HepG2 (cell line): ENCODE results near the gene OVOL2. TPM values are rescaled to one million over a fixed set of nuclear protein-coding genes. Genes with fewer than 3 reads are reported as not detected.

ENCODE experiments used
- AGO2 ChIP-seq: fragments of 200-400 bp; formaldehyde crosslinking; optimal IDR thresholded peaks from 2 replicates; pipeline ENCODE3; 2017; ENCODE audit warnings: mild to moderate bottlenecking, low read depth, low read length, moderate library complexity
- BRD4 ChIP-seq: sonication (generic); formaldehyde crosslinking; IDR thresholded peaks from 2 replicates; pipeline ENCODE4 v1.4.0; 2020; ENCODE audit warnings: missing genetic modification reagents
- CENPX ChIP-seq: sonication (generic); formaldehyde crosslinking; IDR thresholded peaks from 2 replicates; pipeline ENCODE4 v1.9.0; 2021; ENCODE audit warnings: mild to moderate bottlenecking, missing genetic modification reagents, moderate library complexity
- EED ChIP-seq: sonication (generic); formaldehyde crosslinking; IDR thresholded peaks from 2 replicates; pipeline ENCODE4 v1.5.0; 2020; ENCODE audit warnings: mild to moderate bottlenecking, missing genetic modification reagents
- HDAC1 ChIP-seq: sonication (generic); formaldehyde crosslinking; IDR thresholded peaks from 2 replicates; pipeline ENCODE4 v1.5.1; 2020; ENCODE audit warnings: mild to moderate bottlenecking, missing genetic modification reagents
- RERE ChIP-seq: IDR thresholded peaks from 2 replicates; pipeline ENCODE4 v1.6.1; 2016; ENCODE audit warnings: low read depth, missing genetic modification reagents, missing compliant biosample characterization
- RFX5 ChIP-seq: IDR thresholded peaks from 2 replicates; pipeline ENCODE4 v1.6.1; 2011; ENCODE audit warnings: low read depth, low read length, improper control_type of control experiment
- ZNF317 ChIP-seq: sonication (generic); formaldehyde crosslinking; IDR thresholded peaks from 2 replicates; pipeline ENCODE4 v1.5.0; 2020; ENCODE audit warnings: mild to moderate bottlenecking, missing genetic modification reagents
- ZNF674 ChIP-seq: sonication (generic); formaldehyde crosslinking; IDR thresholded peaks from 2 replicates; pipeline ENCODE4 v1.5.0; 2020; ENCODE audit warnings: low read depth, mild to moderate bottlenecking, missing genetic modification reagents
- polyA plus RNA-seq, 8 experiments: library from polyadenylated mRNA; depleted of rRNA in 3 of 8; stranded (reverse) in 7 of 8; unstranded in 1 of 8; fragments of >200 nt; fragmentation: Illumina TruSeq in 4 of 8; extraction: Trizol in 4 of 8; gene quantifications; 2 replicates each; pipeline versions ENCODE4 v1.2.1 to v1.2.3, GENCODE V29; 2011 to 2016; ENCODE audit warnings: low read depth in 4 of 8, missing spikeins in 1 of 8, mixed read lengths in 1 of 8; ENCODE audit not compliant: insufficient read depth in 1 of 8
- total RNA-seq, 5 experiments: library from RNA; depleted of rRNA; stranded (reverse); fragments of >200 nt; fragmentation: Illumina TruSeq; extraction: Trizol; gene quantifications; 2 replicates each; pipeline ENCODE4 v1.2.3, GENCODE V29; 2016; ENCODE audit warnings: low read depth in 1 of 5
- TF ChIP-seq, protein P1 (sequence below): sonication (generic); formaldehyde crosslinking; IDR thresholded peaks from 2 replicates; pipeline ENCODE4 v1.8.0; 2022; ENCODE audit warnings: missing genetic modification reagents, mild to moderate bottlenecking, inconsistent platforms, borderline replicate concordance
- TF ChIP-seq, protein P2 (sequence below): sonication (generic); formaldehyde crosslinking; conservative IDR thresholded peaks from 2 replicates; pipeline ENCODE4 v1.4.0; 2020; ENCODE audit warnings: mild to moderate bottlenecking, missing genetic modification reagents, moderate library complexity
- TF ChIP-seq, protein P3 (sequence below): sonication (generic); formaldehyde crosslinking; IDR thresholded peaks from 2 replicates; pipeline ENCODE4 v1.9.0; 2021; ENCODE audit warnings: missing genetic modification reagents, borderline replicate concordance

OVOL2 gene
- total and polyA plus RNA-seq, 2 of the 13 experiments (the other 11 are each of a cell fraction or from before 2014, with no cell fraction given) = 0.20 to 0.31 TPM

DNA sequence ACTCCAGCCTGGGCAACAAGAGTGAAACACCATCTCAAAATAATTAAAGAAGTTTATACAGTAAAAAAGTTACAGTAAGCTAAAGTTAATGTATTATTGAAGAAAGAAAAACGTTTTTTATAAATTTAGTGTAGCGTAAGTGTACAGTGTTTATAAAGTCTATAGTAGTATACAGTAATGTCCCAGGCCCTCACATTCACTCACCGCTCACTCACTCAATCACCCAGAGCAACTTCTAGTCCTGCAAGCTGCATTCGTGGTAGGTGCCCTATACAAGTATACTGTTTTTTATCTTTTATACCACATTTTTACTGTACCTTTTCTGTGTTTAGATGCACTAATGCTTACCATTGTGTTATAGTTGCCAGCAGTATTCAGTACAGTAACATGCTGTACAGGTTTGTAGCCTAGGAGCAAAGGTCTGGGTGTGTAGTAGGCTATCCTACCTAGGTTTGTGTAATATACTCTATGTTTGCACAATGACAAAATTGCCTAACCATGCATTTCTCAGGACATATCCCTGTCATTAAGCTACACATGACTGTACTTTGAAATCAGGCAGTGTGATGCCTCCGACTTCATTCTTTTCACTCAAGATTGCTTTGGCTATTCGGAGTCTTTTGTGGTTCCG lies 72.2 kb downstream of the OVOL2 start (continued):
- no peak for TF ChIP-seq CENPX (CRISPR knock-in tag)
- TF ChIP-seq AGO2 = no peak
- TF ChIP-seq BRD4 (CRISPR knock-in tag) = no peak
- no peak for TF ChIP-seq ZNF317 (CRISPR knock-in tag)
- TF ChIP-seq, protein P1, sequence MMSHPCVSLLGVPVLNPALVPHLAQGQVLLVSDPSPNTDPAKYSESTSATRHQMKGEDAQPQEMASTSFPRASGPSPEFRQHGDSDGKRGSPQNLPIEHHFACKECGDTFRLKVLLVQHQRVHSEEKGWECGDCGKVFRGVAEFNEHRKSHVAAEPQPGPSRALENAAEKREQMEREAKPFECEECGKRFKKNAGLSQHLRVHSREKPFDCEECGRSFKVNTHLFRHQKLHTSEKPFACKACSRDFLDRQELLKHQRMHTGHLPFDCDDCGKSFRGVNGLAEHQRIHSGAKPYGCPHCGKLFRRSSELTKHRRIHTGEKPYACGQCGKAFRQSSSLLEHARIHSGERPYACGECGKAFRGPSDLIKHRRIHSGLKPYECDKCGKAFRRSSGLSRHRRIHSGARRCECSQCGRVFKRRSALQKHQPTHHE = no peak
- TF ChIP-seq, protein P2, sequence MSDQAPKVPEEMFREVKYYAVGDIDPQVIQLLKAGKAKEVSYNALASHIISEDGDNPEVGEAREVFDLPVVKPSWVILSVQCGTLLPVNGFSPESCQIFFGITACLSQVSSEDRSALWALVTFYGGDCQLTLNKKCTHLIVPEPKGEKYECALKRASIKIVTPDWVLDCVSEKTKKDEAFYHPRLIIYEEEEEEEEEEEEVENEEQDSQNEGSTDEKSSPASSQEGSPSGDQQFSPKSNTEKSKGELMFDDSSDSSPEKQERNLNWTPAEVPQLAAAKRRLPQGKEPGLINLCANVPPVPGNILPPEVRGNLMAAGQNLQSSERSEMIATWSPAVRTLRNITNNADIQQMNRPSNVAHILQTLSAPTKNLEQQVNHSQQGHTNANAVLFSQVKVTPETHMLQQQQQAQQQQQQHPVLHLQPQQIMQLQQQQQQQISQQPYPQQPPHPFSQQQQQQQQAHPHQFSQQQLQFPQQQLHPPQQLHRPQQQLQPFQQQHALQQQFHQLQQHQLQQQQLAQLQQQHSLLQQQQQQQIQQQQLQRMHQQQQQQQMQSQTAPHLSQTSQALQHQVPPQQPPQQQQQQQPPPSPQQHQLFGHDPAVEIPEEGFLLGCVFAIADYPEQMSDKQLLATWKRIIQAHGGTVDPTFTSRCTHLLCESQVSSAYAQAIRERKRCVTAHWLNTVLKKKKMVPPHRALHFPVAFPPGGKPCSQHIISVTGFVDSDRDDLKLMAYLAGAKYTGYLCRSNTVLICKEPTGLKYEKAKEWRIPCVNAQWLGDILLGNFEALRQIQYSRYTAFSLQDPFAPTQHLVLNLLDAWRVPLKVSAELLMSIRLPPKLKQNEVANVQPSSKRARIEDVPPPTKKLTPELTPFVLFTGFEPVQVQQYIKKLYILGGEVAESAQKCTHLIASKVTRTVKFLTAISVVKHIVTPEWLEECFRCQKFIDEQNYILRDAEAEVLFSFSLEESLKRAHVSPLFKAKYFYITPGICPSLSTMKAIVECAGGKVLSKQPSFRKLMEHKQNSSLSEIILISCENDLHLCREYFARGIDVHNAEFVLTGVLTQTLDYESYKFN (CRISPR knock-in tag) = peak; percentile 88
- TF ChIP-seq HDAC1 (CRISPR knock-in tag) = peak; percentile 89
- no peak for TF ChIP-seq EED (CRISPR knock-in tag)
- TF ChIP-seq RFX5 = peak; percentile 71; the same call in 1 of the 2 replicates
- TF ChIP-seq, protein P3, sequence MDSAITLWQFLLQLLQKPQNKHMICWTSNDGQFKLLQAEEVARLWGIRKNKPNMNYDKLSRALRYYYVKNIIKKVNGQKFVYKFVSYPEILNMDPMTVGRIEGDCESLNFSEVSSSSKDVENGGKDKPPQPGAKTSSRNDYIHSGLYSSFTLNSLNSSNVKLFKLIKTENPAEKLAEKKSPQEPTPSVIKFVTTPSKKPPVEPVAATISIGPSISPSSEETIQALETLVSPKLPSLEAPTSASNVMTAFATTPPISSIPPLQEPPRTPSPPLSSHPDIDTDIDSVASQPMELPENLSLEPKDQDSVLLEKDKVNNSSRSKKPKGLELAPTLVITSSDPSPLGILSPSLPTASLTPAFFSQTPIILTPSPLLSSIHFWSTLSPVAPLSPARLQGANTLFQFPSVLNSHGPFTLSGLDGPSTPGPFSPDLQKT (CRISPR knock-in tag) = no peak
- peak; percentile 82; the same call in 1 of the 2 replicates for TF ChIP-seq RERE (CRISPR knock-in tag)
- TF ChIP-seq ZNF674 (CRISPR knock-in tag) = no peak
